Duodenal mucosa (tissue), 2 donors: ENCODE measurements around the gene DNTT.

ENCODE experiments used
- H3K27ac ChIP-seq: one replicate; pipeline ENCODE4 v1.7.0; 2013; ENCODE audit warnings: low read depth, low read length
- H3K27me3 ChIP-seq, 2 donors: one replicate each; pipeline ENCODE4 v1.7.0; 2013; ENCODE audit warnings: low read length in 2 of 2, control low read depth in 1 of 2; ENCODE audit not compliant: insufficient read depth in 2 of 2, control insufficient read depth in 1 of 2
- H3K36me3 ChIP-seq, 2 donors: one replicate each; pipeline ENCODE4 v1.7.0; 2013; ENCODE audit warnings: low read length in 2 of 2, control low read depth in 1 of 2; ENCODE audit not compliant: insufficient read depth in 2 of 2, control insufficient read depth in 1 of 2
- H3K4me1 ChIP-seq, 2 donors: one replicate each; pipeline ENCODE4 v1.7.0; 2013; ENCODE audit warnings: low read length in 2 of 2, control low read depth in 1 of 2; ENCODE audit not compliant: insufficient read depth in 2 of 2, control insufficient read depth in 1 of 2
- H3K4me3 ChIP-seq, 2 donors: one replicate each; pipeline ENCODE4 v1.7.0; 2013; ENCODE audit warnings: low read length in 2 of 2, low read depth in 1 of 2
- H3K9ac ChIP-seq, 2 donors: one replicate each; pipeline ENCODE4 v1.7.0; 2013; ENCODE audit warnings: low read length in 2 of 2, low read depth in 1 of 2
- H3K9me3 ChIP-seq, 2 donors: one replicate each; pipeline ENCODE4 v1.7.0; 2013; ENCODE audit warnings: low read length in 2 of 2, control low read depth in 1 of 2; ENCODE audit not compliant: control insufficient read depth in 1 of 2

Gene DNTT

DNA sequence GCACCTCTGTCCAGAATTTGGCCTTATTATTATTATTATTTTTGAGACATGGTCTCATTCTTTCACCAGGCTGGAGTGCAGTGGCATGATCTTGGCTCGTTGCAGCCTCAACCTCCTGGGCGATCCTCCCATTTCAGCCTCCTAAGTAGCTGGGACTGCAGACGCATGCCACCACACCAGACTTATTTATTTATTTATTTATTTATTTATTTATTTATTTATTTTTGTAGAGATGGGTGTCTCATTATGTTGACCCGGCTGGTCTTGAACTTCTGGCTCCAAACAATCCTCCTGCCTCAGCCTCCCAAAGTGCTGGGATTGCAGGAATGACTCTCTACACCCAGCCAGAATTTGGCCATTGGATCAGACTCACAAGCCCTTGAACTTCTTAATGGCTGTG is 39.3 kb upstream of the DNTT start:
- H3K27me3 ChIP-seq = no peaks in the 10 kb centered on the region
- H3K9ac ChIP-seq = no peak overlapping the region
- H3K9me3 ChIP-seq = no peaks in the 10 kb centered on the region
- no peak overlapping the region for H3K4me3 ChIP-seq
- peaks cover 56 to 77% of the 10 kb centered on the region in 2 donors for H3K4me1 ChIP-seq
- no peaks in the 10 kb centered on the region for H3K36me3 ChIP-seq
- no peak overlapping the region for H3K27ac ChIP-seq

DNA sequence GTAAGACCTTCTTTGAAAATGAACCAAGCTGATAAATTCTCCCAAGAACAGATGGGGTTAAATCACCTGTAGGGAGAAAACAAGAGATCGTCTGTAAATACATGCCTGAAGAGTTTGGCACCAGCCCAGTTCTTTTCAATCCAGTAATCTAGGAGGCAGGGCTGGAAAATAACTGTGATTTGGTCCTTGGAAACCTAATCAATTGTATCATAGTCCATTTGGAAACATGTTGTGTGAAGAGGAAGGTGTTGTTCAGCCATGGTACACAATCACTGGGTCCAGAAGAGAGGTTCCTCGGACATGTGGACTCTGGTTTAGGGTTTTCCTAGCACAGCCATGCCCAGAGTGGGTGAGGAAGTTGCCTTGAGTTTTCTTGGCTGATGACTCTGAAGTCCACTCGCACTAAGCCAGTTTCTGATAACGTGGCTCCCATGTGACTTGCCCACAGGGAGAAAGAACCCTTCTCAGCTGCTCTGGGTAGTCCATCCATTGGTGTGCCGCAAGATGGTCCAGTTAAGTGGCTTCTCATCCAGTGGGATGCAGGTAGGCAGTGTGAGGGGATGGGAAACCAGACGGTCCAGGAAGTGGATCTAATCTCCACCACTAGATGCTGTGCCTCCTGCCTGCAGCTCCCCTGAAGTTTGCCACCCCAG is 38.0 kb upstream of the DNTT start:
- Histone ChIP-seq H3K9me3 (no peaks in the 10 kb centered on the region), H3K27ac (peak overlapping the region; percentile 48), H3K36me3 (no peaks in the 10 kb centered on the region), H3K4me3 (peak overlapping the region; percentile 44 to 73), H3K27me3 (no peaks in the 10 kb centered on the region), H3K9ac (peak overlapping the region in 1 of 2 donors; percentile 24), H3K4me1 (peaks cover 54 to 68% of the 10 kb centered on the region in 2 donors)

DNA sequence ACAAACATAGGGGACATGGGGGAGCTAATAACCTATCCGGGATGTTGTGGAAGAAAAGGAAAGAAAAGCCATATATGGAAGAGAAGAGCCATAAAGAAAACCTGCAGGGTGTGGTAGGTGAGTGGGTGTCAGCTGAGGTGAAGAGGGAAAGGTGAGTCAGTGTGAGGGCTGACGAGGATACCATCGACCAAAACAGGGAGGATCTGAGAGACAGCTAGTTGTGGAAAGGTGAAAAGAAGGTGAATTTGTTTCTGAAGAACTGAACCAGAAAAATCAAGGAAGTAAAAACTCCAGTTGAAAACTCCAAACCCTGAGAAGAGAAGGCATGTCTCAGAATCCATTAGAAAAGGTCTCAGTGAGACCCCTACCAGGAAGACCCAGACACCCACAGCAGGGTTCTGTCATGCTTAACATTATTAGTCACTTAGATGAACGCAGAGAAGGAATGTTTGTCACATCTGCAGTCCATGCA is 37.0 kb upstream of the DNTT start:
- H3K36me3 ChIP-seq = no peaks in the 10 kb centered on the region
- H3K9me3 ChIP-seq = no peaks in the 10 kb centered on the region
- H3K4me3 ChIP-seq = peak overlapping the region; percentile 44 to 73
- H3K4me1 ChIP-seq = peaks cover 59 to 72% of the 10 kb centered on the region in 2 donors
- H3K9ac ChIP-seq = peak overlapping the region in 1 of 2 donors; percentile 53
- H3K27ac ChIP-seq = peak overlapping the region; percentile 58
- H3K27me3 ChIP-seq = no peaks in the 10 kb centered on the region

DNA sequence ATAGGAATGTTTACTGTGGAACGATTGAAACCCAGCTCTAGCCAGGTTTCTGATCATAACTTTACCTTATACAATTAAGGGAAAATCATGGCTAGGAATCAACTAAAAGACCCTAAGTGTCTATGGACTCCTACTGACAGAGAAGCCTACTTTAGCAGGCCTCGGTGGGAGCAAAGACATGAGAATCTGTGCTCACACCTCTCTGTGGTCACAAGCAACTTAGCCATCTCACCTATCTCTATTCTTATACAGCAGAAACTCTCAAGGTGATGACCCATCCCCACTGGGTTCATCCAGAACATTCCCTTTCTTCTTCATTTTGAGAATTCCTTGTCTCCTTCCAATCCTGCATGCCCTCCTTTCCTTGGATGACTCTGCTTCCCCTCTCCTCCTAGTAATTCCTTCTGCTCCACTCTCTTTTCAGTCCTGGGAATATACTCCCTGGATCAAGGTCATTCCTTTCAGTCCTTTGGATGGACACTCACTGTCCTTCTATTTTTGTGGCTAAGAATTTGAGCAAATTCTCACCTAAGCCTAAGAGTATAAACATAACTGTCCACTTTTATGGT is 35.8 kb upstream of the DNTT start:
- H3K4me1 ChIP-seq = peaks cover 57 to 72% of the 10 kb centered on the region in 2 donors
- no peaks in the 10 kb centered on the region for H3K36me3 ChIP-seq
- peak overlapping the region; percentile 73 to 75 for H3K4me3 ChIP-seq
- no peaks in the 10 kb centered on the region for H3K9me3 ChIP-seq
- H3K27ac ChIP-seq = peak overlapping the region; percentile 43
- H3K27me3 ChIP-seq = no peaks in the 10 kb centered on the region
- peak overlapping the region in 1 of 2 donors; percentile 53 for H3K9ac ChIP-seq

DNA sequence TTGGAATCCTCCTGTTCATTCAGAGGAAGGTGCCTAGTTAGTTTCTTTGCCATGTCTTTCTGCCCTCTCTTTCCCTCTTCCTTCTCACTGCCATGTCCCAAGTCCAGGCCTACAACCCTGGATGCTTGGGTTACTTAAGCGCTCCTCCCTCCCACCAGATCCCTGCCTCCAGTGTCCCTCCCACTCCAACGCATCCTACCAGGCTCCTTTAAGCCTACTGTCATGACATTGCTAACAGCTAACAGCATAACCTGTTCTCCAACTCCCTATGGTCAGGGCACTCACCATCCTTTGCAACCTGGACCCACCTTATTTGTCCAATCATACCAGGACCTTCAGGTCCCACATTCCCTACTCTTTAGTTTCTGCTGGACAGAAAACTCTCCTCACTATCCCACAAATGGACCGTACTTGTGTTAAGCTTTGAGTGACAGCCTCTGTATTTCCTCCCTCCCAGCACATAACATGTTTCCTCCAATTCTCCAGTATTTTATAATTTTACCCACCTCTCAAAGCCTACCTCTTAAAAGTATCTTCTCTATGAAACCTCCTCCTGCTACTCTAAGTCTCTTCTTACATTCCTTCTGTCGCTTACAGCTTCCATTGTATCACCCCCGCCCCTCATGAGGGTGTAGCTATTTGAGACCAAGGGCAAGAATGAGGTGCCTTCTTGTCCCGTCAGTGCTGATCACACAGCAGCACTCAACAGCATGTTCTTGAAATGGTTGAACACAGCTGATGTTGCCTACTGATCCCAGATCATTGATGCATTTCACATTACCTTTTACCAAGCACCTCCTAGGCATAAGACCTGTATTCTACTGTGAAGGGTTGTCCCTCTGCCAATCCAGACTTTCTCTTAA is 34.6 kb upstream of the DNTT start:
- H3K9ac ChIP-seq = peak overlapping the region; percentile 67 to 86
- H3K4me1 ChIP-seq = peaks cover 47 to 61% of the 10 kb centered on the region in 2 donors
- no peaks in the 10 kb centered on the region for H3K9me3 ChIP-seq
- H3K4me3 ChIP-seq = peak overlapping the region; percentile 73 to 75
- no peaks in the 10 kb centered on the region for H3K27me3 ChIP-seq
- peak overlapping the region; percentile 69 for H3K27ac ChIP-seq
- H3K36me3 ChIP-seq = no peaks in the 10 kb centered on the region

DNA sequence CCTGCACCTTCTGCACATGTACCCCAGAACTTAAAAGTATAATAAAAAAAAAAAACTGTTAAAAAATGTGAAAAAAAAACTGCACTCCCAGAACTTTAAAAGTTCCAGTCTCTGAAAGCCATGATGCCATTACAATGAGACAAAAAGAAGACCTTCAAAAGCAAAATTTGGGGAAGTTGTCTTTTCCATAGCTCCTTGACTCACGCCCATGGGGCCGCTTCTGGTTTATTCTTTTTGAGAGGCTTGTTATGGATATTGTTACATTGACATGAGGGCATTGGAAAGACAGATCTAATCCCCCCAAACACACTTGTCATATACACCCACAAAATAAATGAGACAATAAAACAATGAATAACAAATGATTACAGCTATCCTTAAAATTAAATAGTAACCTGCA is 33.7 kb upstream of the DNTT start:
- Histone ChIP-seq H3K27me3 (no peaks in the 10 kb centered on the region), H3K36me3 (no peaks in the 10 kb centered on the region), H3K9me3 (no peaks in the 10 kb centered on the region), H3K9ac (peak overlapping the region; percentile 63 to 86), H3K27ac (peak overlapping the region; percentile 64), H3K4me1 (peaks cover 45 to 57% of the 10 kb centered on the region in 2 donors), H3K4me3 (peak overlapping the region; percentile 73 to 75)

DNA sequence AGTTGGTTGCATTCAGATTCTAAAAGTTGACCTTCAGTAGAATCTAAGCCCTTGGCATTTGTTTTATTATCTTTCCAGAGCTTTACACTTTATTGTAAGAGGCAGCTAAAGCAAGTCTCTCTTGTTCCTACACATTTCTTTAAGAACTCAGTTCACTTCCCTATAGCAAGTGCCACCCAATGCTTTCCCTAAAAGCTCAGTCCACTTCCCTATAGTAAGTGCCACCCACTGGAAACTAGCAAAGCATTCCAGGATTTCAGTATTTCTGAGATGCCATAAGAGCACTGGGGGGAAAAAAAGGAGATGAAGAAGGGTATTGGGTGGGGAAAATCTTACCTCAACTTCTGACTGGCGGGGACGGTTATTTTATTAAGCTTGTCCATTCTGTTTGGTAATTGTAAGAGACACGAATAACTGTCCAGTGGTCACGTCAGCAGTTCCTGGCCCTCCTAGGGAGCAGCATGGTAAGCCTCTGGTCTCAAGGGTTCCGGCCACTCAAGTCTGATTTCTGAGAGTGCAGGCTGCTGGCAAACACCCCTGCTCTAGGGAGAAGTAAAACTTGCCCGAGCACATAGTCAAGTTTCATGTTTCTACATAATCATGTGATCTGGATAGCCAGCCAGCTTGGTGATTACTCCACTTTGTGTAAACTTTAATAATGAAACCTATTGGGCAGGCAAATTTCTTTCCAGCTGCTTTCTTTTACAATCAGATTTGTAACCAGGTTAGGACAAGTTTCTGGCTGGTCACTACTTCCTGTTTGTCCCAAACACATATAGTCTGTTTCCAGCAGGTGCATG is 33.0 kb upstream of the DNTT start, which contains the start of gene BLNK:
TSS of gene BLNK (minus strand) at position 554 of the 800 bp plus-strand sequence. CDS start at position 383, 171 bp downstream.
- peak within 1 kb of the TSS; percentile 73 to 75 for H3K4me3 ChIP-seq
- peak within 1 kb of the TSS; percentile 64 for H3K27ac ChIP-seq

DNA sequence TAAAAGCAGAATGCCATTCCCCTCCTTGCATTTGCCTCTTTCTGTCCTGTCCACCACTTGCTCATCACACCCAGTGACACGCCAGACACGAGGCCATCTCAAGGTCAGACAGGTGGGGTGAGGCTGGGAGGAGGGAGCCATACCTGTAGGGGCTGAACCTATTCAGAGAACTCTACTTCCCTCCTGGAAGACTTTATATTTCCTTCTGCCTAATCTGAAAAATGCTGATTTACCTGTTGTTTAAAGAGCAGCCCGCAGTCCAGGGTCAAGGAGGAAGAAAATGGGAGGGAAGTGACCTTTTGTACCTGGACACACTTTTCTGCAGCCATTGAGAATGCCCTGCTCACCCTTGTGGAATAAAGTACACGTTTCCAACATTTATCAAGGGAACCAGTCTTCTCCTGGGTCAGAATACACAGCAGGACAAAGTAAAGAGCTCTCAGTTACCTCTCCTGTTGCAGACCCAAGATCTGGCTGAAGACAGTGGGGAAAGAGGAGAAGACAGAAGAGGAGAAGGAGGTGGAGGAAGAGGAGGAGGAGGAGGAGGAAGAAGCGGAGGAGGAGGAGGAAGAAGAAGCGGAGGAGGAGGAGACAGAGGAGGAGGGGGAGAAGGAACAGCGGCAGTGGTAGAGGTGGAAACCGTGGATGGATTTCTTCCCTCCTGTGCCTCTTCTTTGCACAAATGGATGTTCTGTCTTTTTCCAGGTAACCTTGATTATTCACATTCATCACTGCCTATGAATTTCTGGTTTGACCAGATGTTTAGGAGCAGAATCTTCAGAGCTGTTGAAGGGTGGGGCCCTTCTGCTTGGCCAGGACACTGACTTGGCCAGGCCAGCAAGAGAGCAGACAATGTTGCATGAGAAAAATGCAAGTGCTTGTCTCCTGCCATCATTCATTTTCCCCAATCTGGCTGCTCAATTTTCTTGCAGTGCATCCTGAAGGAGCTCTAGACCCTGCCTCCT is 31.6 kb upstream of the DNTT start:
- peak overlapping the region; percentile 28 for H3K27ac ChIP-seq
- H3K4me1 ChIP-seq = peaks cover 36 to 49% of the 10 kb centered on the region in 2 donors
- no peaks in the 10 kb centered on the region for H3K36me3 ChIP-seq
- peak overlapping the region; percentile 73 to 75 for H3K4me3 ChIP-seq
- peak overlapping the region in 1 of 2 donors; percentile 86 for H3K9ac ChIP-seq
- no peaks in the 10 kb centered on the region for H3K9me3 ChIP-seq
- H3K27me3 ChIP-seq = no peaks in the 10 kb centered on the region

More for the DNA sequence above, 33.0 kb upstream of the DNTT start, which contains the start of gene BLNK:
- no peaks in the 10 kb centered on the region for H3K9me3 ChIP-seq
- H3K9ac ChIP-seq = peak within 1 kb of the TSS; percentile 63 to 86
- H3K36me3 ChIP-seq = no peaks in the 10 kb centered on the region
- no peaks in the 10 kb centered on the region for H3K27me3 ChIP-seq
- peaks cover 44 to 57% of the 10 kb centered on the region in 2 donors for H3K4me1 ChIP-seq
